ENCODE results near the gene FAM110D.

FAM110D gene

DNA sequence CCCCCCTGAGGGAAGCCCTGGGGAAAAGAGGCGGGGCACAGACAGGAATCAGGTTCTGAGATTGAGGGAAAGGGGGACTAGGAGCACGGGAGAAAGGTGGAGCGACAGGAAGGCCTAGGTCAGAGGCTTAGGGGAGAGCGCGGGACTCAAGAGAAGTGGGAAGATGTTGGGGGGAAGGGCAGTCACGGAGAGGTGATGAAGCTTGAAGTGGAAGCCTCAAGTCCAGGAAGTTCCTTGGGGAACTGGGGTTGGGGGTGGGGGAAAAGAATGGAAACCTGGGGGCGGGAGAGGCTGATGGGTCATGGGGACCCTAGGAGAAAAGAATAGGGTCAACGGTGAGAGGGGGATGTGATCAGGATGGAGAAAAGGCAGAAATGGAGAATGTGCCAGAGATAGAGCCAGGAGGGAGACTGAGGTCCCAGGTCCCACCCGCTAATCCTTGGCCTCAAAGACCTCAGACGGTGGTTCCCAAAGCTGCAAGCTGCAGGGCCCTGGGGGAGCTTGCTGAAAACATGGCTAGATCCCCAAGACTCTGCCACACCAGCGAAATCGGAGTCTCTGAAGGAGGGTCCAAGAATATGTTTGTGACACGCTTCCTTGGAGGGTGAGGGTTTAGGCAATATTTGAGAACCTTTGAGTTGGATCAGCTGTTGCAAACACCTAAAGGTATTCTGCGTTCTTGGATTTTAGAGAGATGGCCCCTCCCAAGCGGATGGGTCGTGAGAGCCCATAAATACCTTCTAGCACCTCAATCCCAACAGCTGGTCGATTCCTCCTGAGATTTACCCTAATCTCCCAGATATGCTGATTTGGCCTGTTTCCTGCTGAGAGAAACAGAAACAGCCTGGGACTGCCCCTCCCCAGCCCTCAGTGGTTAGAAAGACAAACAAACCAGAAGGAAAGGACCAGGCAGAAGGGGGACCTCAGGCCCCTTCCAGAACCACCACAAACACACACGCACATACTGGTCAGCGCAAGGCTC, 6.3 kb downstream of the FAM110D start:
- Histone ChIP-seq H2BK120ac (ENCODE audit: insufficient read depth, low read length, poor library complexity) (no peak overlapping the region), H3K27ac (ENCODE audit: low read depth, low read length) (no peak overlapping the region), H3K18ac (ENCODE audit: low read length) (no peak overlapping the region), H4K12ac (ENCODE audit: low read depth, low read length) (peak overlapping the region; percentile 28), H3K79me1 (ENCODE audit: low read length) (peaks cover 12% of the 10 kb centered on the region), H4K91ac (ENCODE audit: low read depth, low read length) (no peak overlapping the region), H3K4me2 (ENCODE audit: low read length) (peak overlapping the region; percentile 80), H3K36me3 (ENCODE audit: control insufficient read depth in 1 of 2, insufficient read depth in 2 of 2, low read length in 2 of 2) (no peaks in the 10 kb centered on the region), H2AK5ac (ENCODE audit: low read length) (no peak overlapping the region), H3K9ac (ENCODE audit: low read length) (no peak overlapping the region), H4K8ac (ENCODE audit: low read depth, low read length) (peak overlapping the region; percentile 86), H2BK5ac (ENCODE audit: low read depth, low read length, poor library complexity) (no peak overlapping the region), H2AFZ (ENCODE audit: insufficient read depth, low read length, poor library complexity) (no peak overlapping the region), H3K23ac (ENCODE audit: low read length) (no peak overlapping the region), H3K4ac (ENCODE audit: low read depth, low read length) (no peak overlapping the region), H2BK12ac (ENCODE audit: low read length) (peak overlapping the region; percentile 16), H3K14ac (ENCODE audit: low read length) (no peak overlapping the region), H3K27me3 (ENCODE audit: insufficient read depth, low read length) (peaks cover 18% of the 10 kb centered on the region), H3K4me1 (ENCODE audit: control insufficient read depth in 1 of 2, insufficient read depth in 2 of 2, low read length in 2 of 2) (peaks cover 14 to 22% of the 10 kb centered on the region in 2 experiments), H3K9me3 (ENCODE audit: insufficient read depth, low read depth, low read length) (peaks cover 2% of the 10 kb centered on the region), H3K4me3 (ENCODE audit: low read depth, low read length) (no peak overlapping the region), H3K79me2 (ENCODE audit: control insufficient read depth, insufficient read depth, low read length, poor library complexity) (peaks cover 9% of the 10 kb centered on the region)
- whole genome bisulfite sequencing (ENCODE audit: extremely low coverage, insufficient coverage, insufficient read length): no CpG with 5 or more reads among the region's 19 CpGs
- no peak for DNase-seq

DNA sequence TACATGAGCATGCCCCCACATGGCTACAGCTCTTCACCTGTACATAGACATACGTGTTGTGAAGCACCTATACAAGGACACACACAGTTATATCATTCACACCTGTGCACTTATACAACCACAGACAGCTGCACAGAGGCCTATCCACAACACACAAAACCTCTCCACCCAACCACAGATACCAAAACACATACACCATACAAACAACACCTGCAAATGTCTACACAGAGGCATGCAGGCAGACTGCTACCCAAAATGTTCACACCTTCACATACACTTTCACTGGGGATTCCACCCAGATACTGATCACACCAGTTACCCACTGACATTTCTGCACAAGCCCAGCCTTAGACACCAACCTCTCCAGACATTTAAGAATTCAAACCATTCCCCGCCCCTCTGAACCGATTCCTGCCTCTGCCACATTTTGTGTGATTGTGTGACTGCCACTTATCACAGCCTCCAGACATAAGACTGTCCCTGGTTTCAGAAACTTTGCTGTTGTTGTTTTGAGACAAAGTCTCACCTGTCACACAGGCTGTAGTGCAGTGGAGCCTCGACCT, 7.9 kb downstream of the FAM110D start:
- H3K18ac ChIP-seq (ENCODE audit: low read length): no peak overlapping the region
- H2AK5ac ChIP-seq (ENCODE audit: low read length): no peak overlapping the region
- H4K12ac ChIP-seq (ENCODE audit: low read depth, low read length): no peak overlapping the region
- DNase-seq: no peak
- no peak overlapping the region for H3K4me3 ChIP-seq (ENCODE audit: low read depth, low read length)
- H4K91ac ChIP-seq (ENCODE audit: low read depth, low read length): no peak overlapping the region
- H3K4me1 ChIP-seq (ENCODE audit: control insufficient read depth in 1 of 2, insufficient read depth in 2 of 2, low read length in 2 of 2): peaks cover 10 to 20% of the 10 kb centered on the region in 2 experiments
- no peak overlapping the region for H3K27ac ChIP-seq (ENCODE audit: low read depth, low read length)
- H3K4ac ChIP-seq (ENCODE audit: low read depth, low read length): no peak overlapping the region
- peaks cover 2% of the 10 kb centered on the region for H3K9me3 ChIP-seq (ENCODE audit: insufficient read depth, low read depth, low read length)
- peaks cover 6% of the 10 kb centered on the region for H3K79me2 ChIP-seq (ENCODE audit: control insufficient read depth, insufficient read depth, low read length, poor library complexity)
- H4K8ac ChIP-seq (ENCODE audit: low read depth, low read length): no peak overlapping the region
- no peak overlapping the region for H2BK12ac ChIP-seq (ENCODE audit: low read length)
- no CpG with 5 or more reads among the region's 4 CpGs for WGBS (ENCODE audit: extremely low coverage, insufficient coverage, insufficient read length)
- peaks cover 9% of the 10 kb centered on the region for H3K27me3 ChIP-seq (ENCODE audit: insufficient read depth, low read length)
- H3K36me3 ChIP-seq (ENCODE audit: control insufficient read depth in 1 of 2, insufficient read depth in 2 of 2, low read length in 2 of 2): peaks cover 7 to 10% of the 10 kb centered on the region in 2 experiments
- H3K79me1 ChIP-seq (ENCODE audit: low read length): peaks cover 10% of the 10 kb centered on the region
- H3K4me2 ChIP-seq (ENCODE audit: low read length): no peak overlapping the region
- no peak overlapping the region for H2AFZ ChIP-seq (ENCODE audit: insufficient read depth, low read length, poor library complexity)
- H3K23ac ChIP-seq (ENCODE audit: low read length): no peak overlapping the region
- H2BK120ac ChIP-seq (ENCODE audit: insufficient read depth, low read length, poor library complexity): no peak overlapping the region
- H2BK5ac ChIP-seq (ENCODE audit: low read depth, low read length, poor library complexity): no peak overlapping the region
- no peak overlapping the region for H3K9ac ChIP-seq (ENCODE audit: low read length)
- no peak overlapping the region for H3K14ac ChIP-seq (ENCODE audit: low read length)

DNA sequence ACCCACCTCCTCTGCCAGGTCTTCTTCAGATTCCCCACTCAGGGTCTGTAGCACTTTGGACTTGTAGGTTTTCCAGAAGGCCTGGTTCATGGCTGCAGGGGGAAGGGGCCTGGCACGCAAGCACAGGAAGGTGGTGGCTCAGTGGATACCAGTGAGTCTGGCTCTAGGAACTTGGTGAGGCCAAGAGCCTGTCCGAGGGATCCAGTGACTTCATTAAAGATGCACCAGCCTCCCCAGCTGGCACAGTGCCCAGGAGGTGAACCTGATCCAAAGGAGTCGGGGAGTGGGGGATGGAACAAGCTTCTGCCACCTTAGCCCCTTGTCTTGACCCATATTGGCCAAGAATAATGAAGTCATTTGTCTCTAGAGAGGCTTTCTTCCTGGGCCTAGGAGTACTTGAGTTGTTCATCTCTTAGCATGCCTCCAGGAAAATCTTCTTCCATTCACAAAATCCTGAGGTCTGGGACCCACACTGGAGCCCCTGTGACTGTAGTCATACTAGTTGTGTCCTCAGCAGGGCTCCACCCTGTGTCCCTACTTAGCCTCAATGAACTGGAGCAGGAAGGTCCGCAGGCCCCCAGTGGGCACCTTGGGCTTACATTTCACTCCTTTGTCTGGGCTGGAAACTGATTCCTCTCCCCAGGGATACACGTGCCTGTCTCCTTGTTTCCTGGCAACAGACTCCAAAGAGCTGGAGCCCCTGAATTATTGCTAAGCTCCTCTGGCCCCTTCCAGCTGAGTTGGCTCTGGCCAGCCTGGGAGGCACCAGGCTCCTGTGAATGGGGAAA, 9.7 kb downstream of the FAM110D start, which contains the start of gene C1orf232:
Gene C1orf232, minus strand, starts transcription at position 554 of the 788 bp plus-strand sequence. Its CDS starts 464 bp downstream, at position 90.
- peaks cover 10% of the 10 kb centered on the region for H3K79me1 ChIP-seq (ENCODE audit: low read length)
- H3K4ac ChIP-seq (ENCODE audit: low read depth, low read length): peak within 1 kb of the TSS; percentile 37
- peak within 1 kb of the TSS; percentile 90 for H4K8ac ChIP-seq (ENCODE audit: low read depth, low read length)
- no peak for DNase-seq
- H3K23ac ChIP-seq (ENCODE audit: low read length): no peak within 1 kb of the TSS
- H3K9ac ChIP-seq (ENCODE audit: low read length): peak within 1 kb of the TSS; percentile 75
- H3K27ac ChIP-seq (ENCODE audit: low read depth, low read length): peak within 1 kb of the TSS; percentile 11
- no CpG with 5 or more reads among the region's 5 CpGs for WGBS (ENCODE audit: extremely low coverage, insufficient coverage, insufficient read length)
- peak within 1 kb of the TSS; percentile 77 for H2AFZ ChIP-seq (ENCODE audit: insufficient read depth, low read length, poor library complexity)
- peak within 1 kb of the TSS; percentile 74 for H3K4me2 ChIP-seq (ENCODE audit: low read length)
- H3K36me3 ChIP-seq (ENCODE audit: control insufficient read depth in 1 of 2, insufficient read depth in 2 of 2, low read length in 2 of 2): peaks cover 8 to 11% of the 10 kb centered on the region in 2 experiments
- peaks cover 6% of the 10 kb centered on the region for H3K79me2 ChIP-seq (ENCODE audit: control insufficient read depth, insufficient read depth, low read length, poor library complexity)
- peak within 1 kb of the TSS; percentile 76 for H4K91ac ChIP-seq (ENCODE audit: low read depth, low read length)
- H2BK120ac ChIP-seq (ENCODE audit: insufficient read depth, low read length, poor library complexity): no peak within 1 kb of the TSS
- H3K9me3 ChIP-seq (ENCODE audit: insufficient read depth, low read depth, low read length): no peaks in the 10 kb centered on the region
- H4K12ac ChIP-seq (ENCODE audit: low read depth, low read length): peak within 1 kb of the TSS; percentile 38
- H3K14ac ChIP-seq (ENCODE audit: low read length): peak within 1 kb of the TSS; percentile 63
- H3K4me1 ChIP-seq (ENCODE audit: control insufficient read depth in 1 of 2, insufficient read depth in 2 of 2, low read length in 2 of 2): peaks cover 10 to 17% of the 10 kb centered on the region in 2 experiments
- H3K4me3 ChIP-seq (ENCODE audit: low read depth, low read length): peak within 1 kb of the TSS; percentile 82
- no peak within 1 kb of the TSS for H2AK5ac ChIP-seq (ENCODE audit: low read length)
- H2BK5ac ChIP-seq (ENCODE audit: low read depth, low read length, poor library complexity): no peak within 1 kb of the TSS
- no peaks in the 10 kb centered on the region for H3K27me3 ChIP-seq (ENCODE audit: insufficient read depth, low read length)
- H3K18ac ChIP-seq (ENCODE audit: low read length): peak within 1 kb of the TSS; percentile 79
- H2BK12ac ChIP-seq (ENCODE audit: low read length): no peak within 1 kb of the TSS

DNA sequence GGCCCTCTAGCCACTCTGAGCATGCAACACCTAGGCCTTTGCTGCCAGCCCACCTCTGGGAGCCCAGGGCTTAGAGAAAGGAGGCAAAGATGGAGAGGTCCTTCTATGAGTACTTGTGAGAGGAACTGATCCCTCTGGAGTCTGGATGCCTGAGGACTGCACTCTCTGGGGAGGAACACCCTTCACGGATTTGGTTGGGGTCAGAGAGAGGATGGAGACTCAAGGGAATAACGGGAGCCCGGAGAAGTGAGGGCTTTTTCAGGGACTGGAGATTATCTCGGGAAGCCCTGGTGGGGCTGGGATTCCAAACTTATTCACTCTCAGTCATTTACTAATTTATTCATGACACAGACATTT, 10.3 kb downstream of the FAM110D start:
- no peak for DNase-seq
- Histone ChIP-seq H2AFZ (ENCODE audit: insufficient read depth, low read length, poor library complexity) (no peak overlapping the region), H4K12ac (ENCODE audit: low read depth, low read length) (no peak overlapping the region), H3K4me3 (ENCODE audit: low read depth, low read length) (no peak overlapping the region), H2BK120ac (ENCODE audit: insufficient read depth, low read length, poor library complexity) (no peak overlapping the region), H4K91ac (ENCODE audit: low read depth, low read length) (no peak overlapping the region), H3K4me2 (ENCODE audit: low read length) (peak overlapping the region; percentile 62), H2BK5ac (ENCODE audit: low read depth, low read length, poor library complexity) (no peak overlapping the region), H4K8ac (ENCODE audit: low read depth, low read length) (peak overlapping the region; percentile 15), H3K27me3 (ENCODE audit: insufficient read depth, low read length) (no peaks in the 10 kb centered on the region), H3K36me3 (ENCODE audit: control insufficient read depth in 1 of 2, insufficient read depth in 2 of 2, low read length in 2 of 2) (peaks cover 8 to 11% of the 10 kb centered on the region in 2 experiments), H3K9me3 (ENCODE audit: insufficient read depth, low read depth, low read length) (no peaks in the 10 kb centered on the region), H3K14ac (ENCODE audit: low read length) (no peak overlapping the region), H3K18ac (ENCODE audit: low read length) (no peak overlapping the region), H3K27ac (ENCODE audit: low read depth, low read length) (no peak overlapping the region), H3K79me2 (ENCODE audit: control insufficient read depth, insufficient read depth, low read length, poor library complexity) (peaks cover 6% of the 10 kb centered on the region), H2BK12ac (ENCODE audit: low read length) (no peak overlapping the region), H3K79me1 (ENCODE audit: low read length) (peaks cover 10% of the 10 kb centered on the region), H3K23ac (ENCODE audit: low read length) (no peak overlapping the region), H3K4me1 (ENCODE audit: control insufficient read depth in 1 of 2, insufficient read depth in 2 of 2, low read length in 2 of 2) (peaks cover 12 to 16% of the 10 kb centered on the region in 2 experiments), H2AK5ac (ENCODE audit: low read length) (no peak overlapping the region), H3K9ac (ENCODE audit: low read length) (no peak overlapping the region), H3K4ac (ENCODE audit: low read depth, low read length) (no peak overlapping the region)
- no CpG with 5 or more reads among the region's 4 CpGs for WGBS (ENCODE audit: extremely low coverage, insufficient coverage, insufficient read length)

Data from trophoblast cell (in vitro differentiated cells and primary cell).